ENCODE measurements around the gene IFNG-AS1.

DNA sequence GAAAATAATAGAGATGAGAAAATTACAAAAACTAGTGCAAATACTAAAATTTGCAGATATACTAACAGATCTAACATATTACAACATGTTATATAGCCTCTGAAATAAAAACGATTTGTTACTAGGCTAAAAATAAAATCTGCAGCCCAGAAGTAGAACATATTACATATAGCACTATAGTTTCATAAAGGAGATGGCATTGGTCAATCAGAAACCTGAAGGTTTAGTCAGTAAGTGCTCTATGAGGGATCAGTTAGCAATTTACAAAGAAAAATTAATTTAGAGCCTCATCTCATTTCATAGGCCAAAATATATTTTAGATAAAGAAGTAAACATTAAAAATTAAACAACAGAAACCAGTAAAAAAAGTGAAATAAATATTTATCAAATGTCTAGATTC is 41.0 kb downstream of the IFNG-AS1 start:
- TF ChIP-seq EZH2phosphoT487 (IDR thresholded peaks at IDR 0.05; ENCODE audit: borderline replicate concordance, low read depth, low read length) (no peak), CTCF (conservative IDR thresholded peaks at IDR 0.05; ENCODE audit: low read length) (no peak)

Data from OCI-LY7 (cell line).